ENCODE measurements around the gene GALNS.

Gene GALNS

GRCh38 chr16:88877564-88878289 is 21.0 kb upstream of the GALNS start:
- DNase-seq (ENCODE audit: low read depth in 1 of 2, low spot score in 1 of 2) = no peak

GRCh38 chr16:88876942-88877526 is 20.3 kb upstream of the GALNS start:
- no peak for DNase-seq (ENCODE audit: low read depth in 1 of 2, low spot score in 1 of 2)

DNA sequence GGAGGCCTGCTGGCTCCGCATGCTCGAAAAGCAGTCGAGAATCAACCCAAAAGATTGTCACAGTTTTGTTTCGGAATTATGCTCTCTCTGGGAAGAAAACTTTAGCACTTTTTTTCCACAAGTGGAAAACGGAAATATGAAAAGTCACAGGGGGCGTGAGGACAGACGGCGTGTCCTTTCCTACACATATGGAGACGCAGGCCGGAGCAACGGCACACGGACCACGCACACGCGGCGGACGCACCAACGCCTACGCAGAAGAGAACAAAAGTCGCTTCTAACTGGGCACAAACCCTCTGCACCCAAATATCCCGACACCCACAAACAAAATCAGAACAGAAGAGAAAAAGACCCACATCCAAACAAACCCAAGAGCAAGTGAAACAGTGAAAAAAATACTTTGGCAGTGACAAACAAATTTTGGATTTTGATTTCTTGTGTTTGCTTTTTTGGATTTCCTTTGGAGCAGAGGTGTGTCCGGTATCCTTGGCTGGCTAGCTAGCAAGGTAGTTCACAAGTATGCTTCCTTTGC is 19.0 kb upstream of the GALNS start:
- no peak for DNase-seq (ENCODE audit: low read depth in 1 of 2, low spot score in 1 of 2)

DNA sequence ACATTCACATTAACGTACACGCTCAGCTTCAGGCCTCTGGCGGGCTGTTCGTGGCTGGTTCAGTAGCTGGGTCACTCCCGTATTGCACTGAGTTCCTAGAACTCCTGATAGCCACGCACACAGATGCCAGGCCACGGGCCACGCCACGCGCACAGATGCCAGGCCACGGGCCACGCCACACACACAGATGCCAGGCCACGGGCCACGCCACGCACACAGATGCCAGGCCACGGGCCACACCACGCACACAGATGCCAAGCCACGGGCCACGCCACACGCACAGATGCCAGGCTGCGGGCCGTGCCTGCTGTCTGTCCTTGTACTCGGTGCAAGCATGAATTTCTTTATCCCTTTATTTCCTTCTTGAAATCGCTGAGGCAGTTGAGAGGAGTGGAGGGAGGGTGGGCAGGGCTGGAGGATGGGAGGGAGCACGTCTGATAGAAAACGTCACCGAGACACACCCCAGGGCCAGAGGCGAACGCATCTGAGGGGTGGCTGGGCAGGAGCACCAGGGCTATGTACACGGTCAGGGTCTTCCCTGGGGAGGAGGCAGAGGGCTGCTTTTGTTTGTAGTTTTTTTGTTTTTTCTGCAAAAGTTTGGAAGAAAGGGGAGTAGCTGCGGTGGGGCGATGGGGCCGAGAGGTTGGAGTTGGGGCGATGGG is 18.3 kb upstream of the GALNS start:
- DNase-seq (ENCODE audit: low read depth in 1 of 2, low spot score in 1 of 2) = no peak

GRCh38 chr16:88872650-88873331 is 16.0 kb upstream of the GALNS start:
- DNase-seq (ENCODE audit: low read depth in 1 of 2, low spot score in 1 of 2) = no peak

DNA sequence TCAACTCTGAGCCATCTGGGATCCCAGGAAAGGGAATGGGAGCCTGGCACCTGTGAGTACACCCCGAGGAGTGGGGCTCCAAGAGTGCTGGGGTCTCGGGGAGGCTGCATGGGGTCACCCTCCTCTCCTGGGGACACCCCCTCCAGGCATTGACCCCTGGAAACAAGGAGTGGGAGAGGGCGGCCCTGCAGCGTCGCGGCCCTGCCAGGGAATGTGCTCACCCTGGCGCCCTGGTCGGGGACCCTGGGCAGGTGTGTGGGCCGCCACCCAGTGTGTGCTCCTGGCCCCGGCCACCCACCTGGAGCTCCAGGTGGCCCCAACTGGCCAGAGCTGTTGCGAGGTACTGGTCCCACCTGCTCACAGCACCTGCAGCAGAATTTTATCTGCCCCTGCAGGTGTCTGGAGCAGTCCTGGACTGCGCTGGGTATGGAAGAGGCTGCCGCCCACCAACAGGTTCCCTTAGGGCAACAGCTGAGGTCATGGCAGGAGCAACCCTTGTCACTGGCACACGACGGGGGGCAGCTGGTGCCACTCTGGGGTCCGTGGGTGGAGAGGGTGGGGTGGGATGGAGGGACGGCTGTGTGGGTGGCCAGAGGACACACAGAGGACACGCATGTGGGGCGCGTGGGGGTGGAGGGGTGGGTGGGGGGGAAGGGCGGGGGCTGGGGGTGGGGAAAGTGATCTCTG is 15.1 kb upstream of the GALNS start:
- no peak for DNase-seq (ENCODE audit: low read depth in 1 of 2, low spot score in 1 of 2)

GRCh38 chr16:88871349-88871702 is 14.6 kb upstream of the GALNS start:
- DNase-seq (ENCODE audit: low read depth in 1 of 2, low spot score in 1 of 2) = no peak

GRCh38 chr16:88870608-88871348 is 14.0 kb upstream of the GALNS start:
- DNase-seq (ENCODE audit: low read depth in 1 of 2, low spot score in 1 of 2) = no peak

DNA sequence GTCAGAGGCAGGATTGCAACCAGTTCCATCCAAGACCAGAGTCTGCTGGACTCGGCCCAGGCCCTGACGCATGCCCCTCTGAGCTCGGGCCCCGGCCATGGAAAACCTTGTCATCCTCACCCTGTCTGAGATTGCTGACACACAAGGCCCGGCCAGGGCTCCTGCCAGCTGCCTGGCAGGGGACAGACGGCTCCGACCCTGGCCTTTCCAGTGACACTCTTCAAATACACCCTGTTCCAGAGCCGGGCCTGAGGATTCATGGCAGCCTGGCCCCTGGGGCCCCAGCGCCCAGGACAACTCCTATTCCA is 12.9 kb upstream of the GALNS start:
- no peak for DNase-seq (ENCODE audit: low read depth in 1 of 2, low spot score in 1 of 2)

- no peak for DNase-seq (ENCODE audit: low read depth in 1 of 2, low spot score in 1 of 2)
These were observed 12.4 kb upstream of the GALNS start for GRCh38 chr16:88868974-88869672.

DNA sequence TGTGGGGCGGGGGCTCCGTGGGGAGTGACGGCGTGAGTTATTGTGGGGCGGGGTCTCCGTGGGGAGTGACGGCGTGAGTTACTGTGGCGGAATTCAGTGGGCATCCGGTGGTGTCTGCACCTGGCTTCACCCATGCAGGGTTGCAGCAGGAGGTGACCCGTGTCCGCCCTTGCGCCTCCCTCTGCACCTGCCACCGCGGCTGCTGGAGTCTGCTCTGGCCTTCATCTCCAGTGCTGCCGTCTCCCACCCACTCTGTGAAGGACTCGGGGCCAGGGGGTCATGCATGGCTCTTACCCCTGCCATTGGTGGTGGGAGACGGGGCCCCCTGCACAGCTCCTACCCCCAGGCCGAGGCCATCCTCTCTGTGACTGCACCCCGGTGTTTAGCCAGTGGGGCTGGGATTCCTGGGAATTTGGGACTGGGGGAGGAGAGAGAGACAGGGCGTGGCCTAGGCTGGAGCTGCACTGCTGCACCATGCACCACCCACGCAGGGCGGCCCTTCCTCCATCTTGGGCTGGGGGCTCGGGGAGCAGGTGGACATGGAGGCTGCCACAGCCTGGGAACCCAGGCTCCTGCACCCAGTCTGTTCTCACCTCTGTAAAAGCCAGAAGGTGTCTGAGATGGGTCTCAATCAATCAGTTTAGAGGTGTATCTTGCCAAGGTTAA is 11.0 kb upstream of the GALNS start:
- no peak for DNase-seq (ENCODE audit: low read depth in 1 of 2, low spot score in 1 of 2)

DNA sequence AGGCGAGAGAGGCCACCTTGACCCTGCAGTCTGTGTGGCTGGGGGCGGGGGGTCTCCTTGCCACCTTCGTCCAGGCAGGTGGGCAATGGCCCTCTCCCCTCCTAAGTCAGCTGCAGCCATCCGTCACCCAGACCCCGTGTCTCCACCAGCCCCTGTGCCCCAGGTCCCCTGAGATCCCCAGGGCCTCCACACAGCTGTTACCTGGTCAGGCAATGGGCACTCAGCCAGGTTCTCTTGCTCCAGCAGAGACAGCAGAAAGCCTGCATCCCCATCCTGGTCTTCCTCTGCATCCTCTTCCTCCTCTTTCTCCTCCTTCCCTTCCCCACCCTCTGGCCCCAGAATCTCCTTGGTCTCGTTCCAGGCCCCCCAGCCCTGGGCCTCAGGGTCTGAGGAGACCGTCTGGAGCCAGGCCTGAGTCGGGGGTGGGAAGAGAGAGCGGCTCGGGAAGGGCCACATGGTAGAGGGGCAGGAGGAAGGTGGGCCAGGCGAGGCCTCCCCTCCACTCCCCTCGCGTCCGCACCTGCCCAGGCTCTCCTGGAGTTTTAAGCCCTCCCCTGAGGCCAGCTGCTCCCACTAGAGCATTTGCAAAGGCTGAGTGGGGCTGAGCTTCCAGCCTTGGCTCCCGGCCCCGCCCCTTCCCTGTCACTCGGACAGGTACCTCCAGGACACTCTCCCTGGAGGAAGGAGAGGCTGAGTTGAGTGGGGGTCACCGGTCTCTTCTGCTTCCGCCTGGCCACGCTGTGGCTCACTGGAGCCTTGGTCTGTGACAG is 9.6 kb upstream of the GALNS start, which contains the start of gene PABPN1L:
Gene PABPN1L, minus strand, starts transcription at position 510 of the 770 bp plus-strand sequence. Its CDS starts 54 bp downstream, at position 456.
- DNase-seq (ENCODE audit: low read depth in 1 of 2, low spot score in 1 of 2) = no peak

GRCh38 chr16:88865742-88866141 is 9.0 kb upstream of the GALNS start:
- DNase-seq (ENCODE audit: low read depth in 1 of 2, low spot score in 1 of 2) = no peak

DNA sequence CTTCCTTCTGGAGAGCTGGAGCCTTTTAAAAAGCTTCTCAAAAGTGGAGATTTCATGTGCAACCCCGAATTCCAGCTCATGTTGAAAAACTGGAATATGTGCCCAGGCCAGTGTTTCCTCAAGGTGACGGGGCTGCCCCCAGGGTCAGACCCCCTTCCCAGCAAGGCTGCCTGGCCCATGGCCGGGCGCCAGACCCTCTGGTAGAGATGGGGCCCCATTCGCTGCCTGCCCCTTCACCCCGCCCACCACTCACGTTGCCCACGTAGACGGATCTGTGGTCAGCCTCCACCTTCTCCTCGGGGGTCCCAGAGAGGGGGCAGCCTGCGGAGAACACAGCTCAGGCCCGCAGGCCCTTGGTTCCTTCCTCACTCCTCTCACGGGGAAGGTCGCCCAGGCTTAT is 8.6 kb upstream of the GALNS start:
- no peak for DNase-seq (ENCODE audit: low read depth in 1 of 2, low spot score in 1 of 2)

DNA sequence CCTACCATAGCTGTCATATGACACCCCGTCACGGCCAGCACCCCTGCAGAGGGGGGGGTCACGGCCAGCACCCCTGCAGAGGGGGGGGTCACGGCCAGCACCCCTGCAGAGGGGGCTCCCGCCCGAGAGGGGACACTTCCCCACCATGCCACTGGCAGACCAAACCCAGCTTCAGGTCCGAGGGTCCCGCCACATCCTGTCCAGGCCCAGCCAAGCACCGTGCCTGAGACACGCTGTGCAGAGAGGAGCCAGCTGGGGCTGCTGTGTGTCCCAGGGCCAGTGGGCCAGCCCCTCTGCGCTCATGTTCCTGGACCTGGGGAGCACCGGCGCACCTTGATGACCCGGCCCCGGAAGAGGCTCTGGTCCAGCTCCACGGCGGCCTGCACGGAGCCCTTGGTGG is 7.8 kb upstream of the GALNS start:
- no peak for DNase-seq (ENCODE audit: low read depth in 1 of 2, low spot score in 1 of 2)

GRCh38 chr16:88864099-88864498 is 7.4 kb upstream of the GALNS start:
- no peak for DNase-seq (ENCODE audit: low read depth in 1 of 2, low spot score in 1 of 2)

DNA sequence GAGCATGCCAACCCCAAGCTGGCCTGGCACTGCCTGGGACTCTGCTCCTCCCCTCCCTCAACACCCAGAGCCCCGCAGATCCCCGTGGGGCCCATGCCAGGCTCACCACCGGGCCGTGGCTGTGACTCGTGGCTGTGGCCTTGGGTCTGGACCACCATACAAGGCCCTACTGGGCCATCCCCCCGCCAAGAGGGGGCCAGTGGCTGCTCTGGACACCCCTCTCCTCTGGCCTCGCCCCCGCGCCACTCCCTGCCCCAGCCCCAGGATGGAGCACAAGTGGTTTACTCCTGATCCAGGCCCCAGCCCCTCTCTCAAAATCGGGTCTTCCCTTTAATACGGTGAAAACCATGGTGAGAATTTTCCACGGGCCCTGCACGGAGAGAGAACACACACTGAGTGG is 6.7 kb upstream of the GALNS start:
- no peak for DNase-seq (ENCODE audit: low read depth in 1 of 2, low spot score in 1 of 2)

GRCh38 chr16:88862968-88863367 is 6.2 kb upstream of the GALNS start:
- DNase-seq (ENCODE audit: low read depth in 1 of 2, low spot score in 1 of 2) = no peak

DNA sequence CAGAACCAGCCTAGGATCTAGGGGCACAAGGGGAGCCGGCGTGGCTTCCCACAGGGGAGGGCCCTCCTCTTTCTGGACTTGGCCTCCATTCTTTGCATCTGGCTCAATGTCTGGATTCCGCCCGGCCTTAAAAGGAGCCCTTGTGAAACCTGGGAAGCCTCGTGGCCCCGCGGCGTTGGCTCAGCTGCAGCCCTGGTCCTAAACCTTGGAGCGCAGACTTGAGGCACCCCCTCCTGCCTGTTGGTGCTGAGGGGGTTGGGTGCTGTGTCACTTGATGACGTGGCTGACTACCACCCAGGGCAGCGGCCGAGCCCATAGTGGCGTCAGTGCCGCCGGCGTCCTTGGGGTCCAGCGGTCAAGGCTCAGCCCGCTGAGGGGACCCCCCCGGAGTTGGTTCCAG is 4.6 kb upstream of the GALNS start:
- DNase-seq (ENCODE audit: low read depth in 1 of 2, low spot score in 1 of 2) = no peak

Measured in activated T-helper 1 cell treated with anti-CD3 and anti-CD28 coated beads, Interleukin-2, amount 50 U/mL, for 16 hours (primary cell).